ENCODE results near the gene TTC16. TPM values are rescaled to one million over a fixed set of nuclear protein-coding genes. Genes with fewer than 3 reads are reported as not detected.

The TTC16 gene
- total RNA-seq, 4 donors from 2014 or later, result 0.28 TPM; not detected in 3

GRCh38 chr9:127680226-127680625 lies 35.7 kb upstream of the TTC16 start:
- DNase-seq (ENCODE audit: low spot score) (no peak), ATAC-seq (ENCODE audit: low FRiP score) (no peak)
- no peak for TF ChIP-seq CTCF (IDR thresholded peaks at IDR 0.05)

DNA sequence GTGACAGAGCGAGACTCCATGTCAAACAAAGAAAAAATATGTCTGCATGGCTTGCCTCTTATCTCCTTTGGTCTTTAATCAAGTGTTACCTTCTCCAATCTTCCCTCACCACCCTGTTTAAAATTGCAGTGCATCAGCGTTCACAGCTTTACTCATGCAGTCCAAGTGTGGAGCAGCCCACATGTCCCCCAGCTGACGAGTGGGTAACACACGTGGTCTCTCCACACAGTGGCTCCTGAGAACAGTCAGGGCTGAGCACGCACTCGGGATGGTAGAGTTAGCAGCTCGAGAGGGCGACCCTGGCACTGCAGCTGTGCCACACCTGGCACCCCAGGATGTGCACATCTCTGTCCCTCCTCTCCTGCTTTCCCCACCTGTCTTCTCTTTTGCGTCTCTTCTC lies 35.0 kb upstream of the TTC16 start:
- TF ChIP-seq CTCF (IDR thresholded peaks at IDR 0.05), result no peak
- DNase-seq (ENCODE audit: low spot score), result no peak

GRCh38 chr9:127682351-127683136 lies 33.3 kb upstream of the TTC16 start:
- no peak for TF ChIP-seq CTCF (IDR thresholded peaks at IDR 0.05)
- ATAC-seq (ENCODE audit: low FRiP score) (no peak), DNase-seq (ENCODE audit: low spot score) (no peak)

More for the DNA sequence above, 35.0 kb upstream of the TTC16 start:
- ATAC-seq (ENCODE audit: low FRiP score), result no peak

GRCh38 chr9:127683723-127684122 lies 32.2 kb upstream of the TTC16 start:
- ATAC-seq (ENCODE audit: low FRiP score) (no peak), DNase-seq (ENCODE audit: low spot score) (no peak)
- TF ChIP-seq CTCF (IDR thresholded peaks at IDR 0.05), result no peak

- DNase-seq (ENCODE audit: low spot score) (no peak), ATAC-seq (ENCODE audit: low FRiP score) (no peak)
- TF ChIP-seq CTCF (IDR thresholded peaks at IDR 0.05), result no peak
Observed at GRCh38 chr9:127684576-127684975, 31.3 kb upstream of the TTC16 start.

GRCh38 chr9:127686461-127687393 lies 29.2 kb upstream of the TTC16 start:
- DNase-seq (ENCODE audit: low spot score) (no peak), ATAC-seq (ENCODE audit: low FRiP score) (no peak)
- TF ChIP-seq CTCF (IDR thresholded peaks at IDR 0.05), result no peak

Measured in omental fat pad (tissue), 4 donors.